Inflammatory macrophage treated with lipopolysaccharide for 1 hour (primary cell): ENCODE results near the gene GAPDH.
A peak's percentile ranks its signal among the peaks of the same experiment; 100 is the strongest.
"Not testable (repeated sequence)": the region's sequence is repeated elsewhere in the genome, so short reads cannot be mapped to it uniquely, and the experiment has no call there.

Experiments used
- DNase-seq, 2 donors: peaks; one replicate each; pipeline ENCODE4 v3.0.0-alpha.2; 2020 to 2022

Gene GAPDH

GRCh38 chr12:6547987-6548386, 13.7 kb downstream of the GAPDH start:
- no peak for DNase-seq

GRCh38 chr12:6548556-6548955, 14.2 kb downstream of the GAPDH start:
- DNase-seq: no peak

GRCh38 chr12:6548966-6549683, 14.8 kb downstream of the GAPDH start:
- peak; percentile 60 to 73 for DNase-seq

- DNase-seq: no peak
Observed at GRCh38 chr12:6549684-6550151, 15.4 kb downstream of the GAPDH start.

- peak; percentile 57 to 66 for DNase-seq
Observed at GRCh38 chr12:6550294-6551062, 16.2 kb downstream of the GAPDH start.

GRCh38 chr12:6551063-6551461, 16.7 kb downstream of the GAPDH start:
- no peak for DNase-seq

DNA sequence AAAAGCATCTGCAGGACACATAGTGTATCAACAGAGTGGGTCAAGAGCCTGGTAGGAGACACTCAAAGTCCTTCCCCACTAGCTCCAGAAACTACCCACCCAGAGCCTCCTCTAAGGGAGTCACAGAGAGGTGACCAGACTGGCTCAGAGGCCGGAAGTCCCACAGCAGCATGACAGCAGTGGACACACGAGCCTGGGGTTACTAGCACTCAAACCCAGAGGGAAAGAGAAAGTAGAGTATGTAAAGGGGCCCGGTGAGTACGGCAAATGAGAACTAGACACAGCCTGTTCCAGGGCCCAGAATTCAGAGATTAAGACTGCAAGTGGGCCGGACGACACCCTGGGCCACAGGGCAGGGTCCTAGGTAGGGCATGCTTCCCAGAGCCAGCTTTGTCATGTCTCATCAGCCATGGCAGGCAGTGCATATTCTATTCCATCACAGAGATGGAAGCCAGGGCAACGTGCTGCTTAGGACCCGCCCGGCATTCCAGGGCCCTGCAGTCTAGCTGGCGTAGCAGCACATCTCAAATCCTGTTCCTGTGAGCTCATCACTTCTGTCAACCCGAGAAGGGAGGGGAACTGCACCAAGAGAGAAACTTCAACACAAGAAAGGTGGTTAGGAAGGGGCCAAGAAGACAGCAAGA, 17.3 kb downstream of the GAPDH start:
- no peak for DNase-seq

- no peak for DNase-seq
Observed at GRCh38 chr12:6552140-6552551, 17.8 kb downstream of the GAPDH start.

DNA sequence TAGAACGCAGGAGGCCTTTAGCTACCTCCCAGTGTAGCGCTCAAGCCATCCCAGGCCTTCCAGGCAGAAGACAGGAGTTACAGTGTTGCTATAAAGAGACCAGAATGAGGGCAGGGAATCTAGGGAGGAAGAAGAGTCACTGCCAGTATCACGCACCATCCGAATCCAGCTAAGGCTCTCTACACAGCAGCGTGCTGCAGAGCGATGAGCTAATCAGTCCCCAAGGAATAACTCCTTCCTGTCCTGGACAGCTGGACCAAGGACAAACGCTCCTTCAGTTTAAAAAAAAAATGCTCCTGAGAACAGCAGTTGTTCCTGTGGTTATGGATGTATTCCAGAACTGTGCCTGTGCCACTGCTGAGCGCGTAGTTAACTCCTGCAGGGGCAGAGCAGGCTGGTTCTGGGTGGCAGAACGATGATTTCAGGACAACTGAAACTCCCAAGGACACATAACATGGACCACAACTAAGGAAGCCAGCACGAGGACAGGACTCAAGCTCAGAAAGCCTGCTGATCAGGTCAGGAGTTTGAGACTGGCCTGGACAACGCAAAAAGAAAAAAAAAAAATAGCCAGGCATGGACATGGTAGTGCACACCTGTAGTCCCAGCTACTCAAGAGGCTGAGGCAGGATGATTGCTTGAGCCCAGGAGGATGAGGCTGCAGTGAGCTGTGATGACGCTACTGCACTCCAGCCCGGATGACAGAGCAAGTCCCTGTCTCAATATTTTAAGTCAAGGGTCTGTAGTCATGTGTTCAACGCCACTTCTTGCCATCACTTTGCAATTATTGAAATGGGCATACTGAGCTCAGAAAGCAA, 18.9 kb downstream of the GAPDH start:
- DNase-seq: no peak

- peak; percentile 60 to 69 for DNase-seq
Observed at GRCh38 chr12:6554168-6555017, 20.1 kb downstream of the GAPDH start.

GRCh38 chr12:6555018-6555691, 20.8 kb downstream of the GAPDH start:
- DNase-seq: peak; percentile 36 to 52

GRCh38 chr12:6556496-6556817, 22.1 kb downstream of the GAPDH start:
- DNase-seq: not testable (repeated sequence)

DNA sequence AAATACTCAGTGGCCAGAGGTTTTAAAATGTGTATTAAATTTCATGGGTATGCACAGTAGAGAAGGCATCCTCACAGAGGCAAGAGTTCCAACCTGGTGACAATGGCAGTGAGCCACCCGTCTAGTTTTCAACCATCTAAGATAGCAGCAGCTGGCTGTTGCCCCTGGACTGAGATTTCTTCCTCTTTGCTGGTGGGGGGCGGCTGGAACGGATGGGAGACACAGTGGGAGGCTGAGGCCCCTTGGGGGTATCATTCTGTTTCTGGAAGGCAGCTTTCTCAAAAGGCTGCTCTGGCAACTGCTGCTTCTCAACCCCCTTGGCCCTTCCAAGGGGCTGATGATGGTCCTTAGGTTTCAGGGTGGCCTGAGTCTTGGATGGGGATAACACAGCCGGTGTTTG, 22.5 kb downstream of the GAPDH start:
- DNase-seq: no peak

DNA sequence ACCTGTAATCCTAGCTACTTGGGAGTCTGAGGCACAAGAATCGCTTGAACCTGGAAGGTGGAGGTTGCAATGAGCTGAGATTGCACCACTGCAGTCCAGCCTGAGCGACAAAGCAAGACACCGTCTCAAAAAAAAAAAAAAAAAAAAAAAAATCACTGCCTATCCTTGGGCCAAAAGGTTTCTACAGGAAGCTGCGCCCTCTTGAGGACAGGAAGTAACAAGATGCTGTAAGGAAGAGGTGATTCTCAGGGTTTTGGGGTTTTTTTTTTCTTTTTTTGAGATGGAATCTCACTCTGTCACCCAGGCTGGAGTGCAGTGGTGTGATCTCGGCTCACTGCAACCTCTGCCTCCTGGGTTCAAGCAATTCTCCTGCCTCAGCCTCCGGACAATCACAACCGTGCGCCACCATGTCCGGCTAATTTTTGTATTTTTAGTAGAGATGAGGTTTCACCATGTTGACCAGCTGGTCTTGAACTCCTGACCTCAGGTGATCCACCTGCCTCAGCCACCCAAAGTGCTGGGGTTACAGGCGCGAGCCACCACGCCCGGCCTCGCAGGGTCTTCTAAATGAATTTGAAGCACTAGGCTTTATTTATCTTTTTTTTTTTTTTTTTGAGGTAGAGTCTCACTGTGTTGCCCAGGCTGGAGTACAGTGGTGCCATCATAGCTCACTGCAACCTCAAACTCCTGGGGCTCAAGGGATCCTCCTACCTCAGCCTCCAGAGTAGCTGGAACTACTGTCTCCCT, 23.9 kb downstream of the GAPDH start:
- DNase-seq: peak; percentile 59 to 62

DNA sequence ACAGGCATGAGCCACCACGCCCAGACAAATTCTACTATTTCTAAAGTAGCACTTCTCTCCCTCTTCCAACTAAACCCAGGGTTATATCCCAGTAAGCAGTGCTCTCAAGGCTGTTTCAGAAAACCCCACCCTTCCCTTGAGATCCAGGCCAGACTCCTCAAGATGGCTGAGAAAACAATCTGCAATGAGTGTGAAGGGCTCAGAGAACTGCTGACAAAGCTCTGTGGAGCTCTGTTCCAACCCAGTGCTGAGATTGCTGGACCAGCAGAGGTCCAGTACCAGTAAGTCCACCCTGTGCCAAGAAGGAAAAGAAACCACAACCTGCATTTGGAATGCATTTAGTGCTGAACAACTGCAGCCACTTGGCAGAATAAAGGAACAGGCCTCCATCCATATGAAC, 25.2 kb downstream of the GAPDH start:
- DNase-seq: no peak

GRCh38 chr12:6560501-6561205, 26.3 kb downstream of the GAPDH start:
- DNase-seq: no peak

DNA sequence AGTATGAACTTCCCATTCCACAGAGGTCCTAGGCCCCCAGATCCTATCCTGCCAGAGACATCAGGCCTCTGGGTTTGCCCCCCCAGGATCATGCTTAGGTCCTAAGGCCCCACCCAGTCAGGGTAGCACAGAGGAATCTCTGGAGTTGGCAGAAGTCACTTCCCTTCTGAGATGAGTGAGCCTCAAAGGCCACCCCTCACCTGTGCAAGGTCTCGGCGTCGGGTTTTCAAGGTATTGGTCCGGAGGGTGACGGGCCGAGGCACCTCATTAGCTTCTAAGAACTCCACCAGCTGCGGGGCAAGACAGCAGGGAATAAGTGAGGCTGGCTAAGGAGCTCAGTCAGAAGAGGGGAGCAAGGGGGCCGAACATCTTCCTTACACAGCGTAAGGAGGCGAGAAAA, 28.6 kb downstream of the GAPDH start:
- no peak for DNase-seq

DNA sequence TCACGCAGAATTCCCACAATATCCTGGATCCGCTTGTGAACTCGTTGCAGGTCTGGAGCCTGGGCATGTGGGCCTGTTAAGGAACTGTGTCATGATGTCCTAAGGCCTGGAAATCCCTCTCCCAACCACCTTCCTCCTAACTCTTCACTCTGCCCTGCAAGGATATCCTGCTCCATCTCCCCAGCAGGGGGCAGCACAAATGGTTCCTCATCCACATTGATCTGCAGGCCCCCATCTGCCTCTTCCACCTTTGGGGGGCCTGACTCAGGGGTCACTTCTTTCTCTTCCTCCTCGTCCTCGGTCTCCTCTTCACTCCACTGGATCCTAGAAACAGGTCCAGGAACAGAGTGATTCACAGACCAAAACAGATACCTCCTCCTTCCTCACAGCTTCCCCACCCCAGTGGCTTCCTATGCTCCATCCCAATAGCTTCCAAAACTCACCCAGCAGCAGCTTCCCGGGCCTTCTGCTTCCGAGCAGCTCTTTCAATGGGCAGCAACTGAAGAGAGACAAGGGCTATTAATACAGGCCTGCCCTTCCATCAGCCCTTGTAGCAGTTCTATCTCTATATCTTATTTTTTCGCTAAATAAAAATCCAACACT, 29.2 kb downstream of the GAPDH start:
- DNase-seq: peak; percentile 57 to 88

GRCh38 chr12:6567112-6567670, 32.9 kb downstream of the GAPDH start:
- peak in 1 of 2 donors; percentile 38 for DNase-seq
